Hepatocyte (in vitro differentiated cells): Measurements from ENCODE around the gene LDHB.
"Not testable (repeated sequence)": the region's sequence is repeated elsewhere in the genome, so short reads cannot be mapped to it uniquely, and the experiment has no call there.

Source experiments
- EZH2 ChIP-seq: fragments of 200-600 bp; sonication (generic); IDR thresholded peaks from 2 replicates; pipeline ENCODE4 v1.6.1; 2016; ENCODE audit warnings: antibody characterized with exemption, mild to moderate bottlenecking, borderline replicate concordance
- TF ChIP-seq, protein P1 (sequence below): fragments of 200-600 bp; sonication (generic); IDR thresholded peaks from 2 replicates; pipeline ENCODE4 v1.5.1; 2016; ENCODE audit warnings: antibody characterized with exemption, mild to moderate bottlenecking; ENCODE audit not compliant: poor library complexity

DNA sequence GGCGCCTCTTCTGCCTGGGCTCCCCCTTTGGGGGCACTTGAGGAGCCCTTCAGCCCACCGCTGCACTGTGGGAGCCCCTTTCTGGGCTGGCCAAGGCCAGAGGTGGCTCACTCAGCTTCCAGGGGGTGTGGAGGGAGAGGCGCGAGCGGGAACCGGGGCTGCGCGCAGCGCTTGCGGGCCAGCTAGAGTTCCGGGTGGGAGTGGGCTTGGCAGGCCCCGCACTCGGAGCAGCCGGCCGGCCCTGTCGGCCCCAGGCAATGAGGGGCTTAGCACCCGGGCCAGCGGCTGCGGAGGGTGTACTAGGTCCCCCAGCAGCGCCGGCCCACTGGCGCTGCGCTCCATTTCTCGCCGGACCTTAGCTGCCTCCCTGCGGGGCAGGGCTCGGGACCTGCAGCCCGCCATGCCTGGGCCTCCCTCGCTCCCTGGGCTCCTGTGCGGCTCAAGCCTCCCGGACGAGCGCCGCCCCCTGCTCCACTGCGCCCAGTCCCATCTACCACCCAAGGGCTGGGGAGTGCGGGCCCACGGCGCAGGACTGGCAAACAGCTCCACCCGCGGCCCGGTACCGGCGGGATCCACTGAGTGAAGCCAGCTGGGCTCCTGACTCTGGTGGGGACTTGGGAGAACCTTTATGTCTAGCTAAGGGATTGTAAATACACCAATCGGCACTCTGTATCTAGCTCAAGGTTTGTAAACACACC is 3.9 kb upstream of the LDHB start:
- TF ChIP-seq, protein P1, sequence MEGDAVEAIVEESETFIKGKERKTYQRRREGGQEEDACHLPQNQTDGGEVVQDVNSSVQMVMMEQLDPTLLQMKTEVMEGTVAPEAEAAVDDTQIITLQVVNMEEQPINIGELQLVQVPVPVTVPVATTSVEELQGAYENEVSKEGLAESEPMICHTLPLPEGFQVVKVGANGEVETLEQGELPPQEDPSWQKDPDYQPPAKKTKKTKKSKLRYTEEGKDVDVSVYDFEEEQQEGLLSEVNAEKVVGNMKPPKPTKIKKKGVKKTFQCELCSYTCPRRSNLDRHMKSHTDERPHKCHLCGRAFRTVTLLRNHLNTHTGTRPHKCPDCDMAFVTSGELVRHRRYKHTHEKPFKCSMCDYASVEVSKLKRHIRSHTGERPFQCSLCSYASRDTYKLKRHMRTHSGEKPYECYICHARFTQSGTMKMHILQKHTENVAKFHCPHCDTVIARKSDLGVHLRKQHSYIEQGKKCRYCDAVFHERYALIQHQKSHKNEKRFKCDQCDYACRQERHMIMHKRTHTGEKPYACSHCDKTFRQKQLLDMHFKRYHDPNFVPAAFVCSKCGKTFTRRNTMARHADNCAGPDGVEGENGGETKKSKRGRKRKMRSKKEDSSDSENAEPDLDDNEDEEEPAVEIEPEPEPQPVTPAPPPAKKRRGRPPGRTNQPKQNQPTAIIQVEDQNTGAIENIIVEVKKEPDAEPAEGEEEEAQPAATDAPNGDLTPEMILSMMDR = not testable (repeated sequence)
- TF ChIP-seq EZH2 = not testable (repeated sequence)
